ENCODE measurements around the gene EEF2.
"Not testable (repeated sequence)": the region's sequence is repeated elsewhere in the genome, so short reads cannot be mapped to it uniquely, and the experiment has no call there.

Gene EEF2

DNA sequence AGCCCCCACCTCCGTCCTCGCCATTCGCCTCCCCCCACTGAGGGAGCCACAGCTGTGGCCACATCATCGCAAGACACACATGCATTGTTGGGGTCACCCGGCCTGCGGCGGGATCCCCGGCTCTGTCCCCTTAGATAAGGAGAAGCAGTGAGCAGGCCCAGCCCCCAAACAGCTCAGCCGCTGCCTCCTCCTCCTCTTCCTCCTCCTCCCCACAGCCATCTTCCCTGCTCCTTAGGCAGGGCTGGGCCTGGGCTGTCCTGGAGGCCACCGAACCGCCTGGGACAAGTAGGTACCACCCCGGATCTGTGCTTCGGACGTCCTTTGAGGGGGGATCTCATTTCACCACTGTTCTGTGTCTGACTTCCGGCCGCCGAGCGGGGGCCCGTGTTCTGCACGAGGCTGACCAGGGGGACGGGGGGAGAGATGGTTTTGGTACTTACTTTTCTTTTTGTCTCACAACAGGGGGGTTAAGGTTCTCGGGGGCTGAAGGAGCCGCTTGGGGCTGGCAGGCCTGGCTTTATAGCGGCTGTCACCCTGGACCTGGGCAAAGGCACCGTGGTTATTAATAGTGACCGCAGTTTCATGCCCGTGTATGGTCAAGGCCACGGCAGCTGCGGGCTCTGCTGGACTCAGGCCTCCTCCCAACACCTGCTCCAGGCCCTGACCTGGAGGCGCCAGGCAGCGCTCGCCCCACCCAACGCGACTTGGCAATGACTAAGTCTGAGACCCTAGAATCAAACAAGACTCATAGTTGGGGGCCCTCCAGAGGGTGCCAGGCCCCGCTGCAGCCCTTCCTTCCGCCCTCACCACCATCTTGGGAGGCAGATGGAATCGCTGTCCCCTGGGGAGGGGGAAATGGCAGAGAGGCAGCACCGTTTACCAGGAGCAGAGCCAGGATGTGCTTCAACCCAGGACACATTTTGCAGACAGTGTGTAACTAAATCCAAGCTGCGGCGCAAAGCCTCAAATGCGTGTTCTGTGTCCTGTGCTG lies 34.1 kb downstream of the EEF2 start:
- no peak overlapping the region for H3K4me3 ChIP-seq (ENCODE audit: low read depth, low read length)
- DNase-seq (ENCODE audit: low read depth): no peak
- TF ChIP-seq, protein P1, sequence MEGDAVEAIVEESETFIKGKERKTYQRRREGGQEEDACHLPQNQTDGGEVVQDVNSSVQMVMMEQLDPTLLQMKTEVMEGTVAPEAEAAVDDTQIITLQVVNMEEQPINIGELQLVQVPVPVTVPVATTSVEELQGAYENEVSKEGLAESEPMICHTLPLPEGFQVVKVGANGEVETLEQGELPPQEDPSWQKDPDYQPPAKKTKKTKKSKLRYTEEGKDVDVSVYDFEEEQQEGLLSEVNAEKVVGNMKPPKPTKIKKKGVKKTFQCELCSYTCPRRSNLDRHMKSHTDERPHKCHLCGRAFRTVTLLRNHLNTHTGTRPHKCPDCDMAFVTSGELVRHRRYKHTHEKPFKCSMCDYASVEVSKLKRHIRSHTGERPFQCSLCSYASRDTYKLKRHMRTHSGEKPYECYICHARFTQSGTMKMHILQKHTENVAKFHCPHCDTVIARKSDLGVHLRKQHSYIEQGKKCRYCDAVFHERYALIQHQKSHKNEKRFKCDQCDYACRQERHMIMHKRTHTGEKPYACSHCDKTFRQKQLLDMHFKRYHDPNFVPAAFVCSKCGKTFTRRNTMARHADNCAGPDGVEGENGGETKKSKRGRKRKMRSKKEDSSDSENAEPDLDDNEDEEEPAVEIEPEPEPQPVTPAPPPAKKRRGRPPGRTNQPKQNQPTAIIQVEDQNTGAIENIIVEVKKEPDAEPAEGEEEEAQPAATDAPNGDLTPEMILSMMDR (IDR thresholded peaks at IDR 0.05; ENCODE audit: control insufficient read depth, extremely low read depth, insufficient read depth): no peak

DNA sequence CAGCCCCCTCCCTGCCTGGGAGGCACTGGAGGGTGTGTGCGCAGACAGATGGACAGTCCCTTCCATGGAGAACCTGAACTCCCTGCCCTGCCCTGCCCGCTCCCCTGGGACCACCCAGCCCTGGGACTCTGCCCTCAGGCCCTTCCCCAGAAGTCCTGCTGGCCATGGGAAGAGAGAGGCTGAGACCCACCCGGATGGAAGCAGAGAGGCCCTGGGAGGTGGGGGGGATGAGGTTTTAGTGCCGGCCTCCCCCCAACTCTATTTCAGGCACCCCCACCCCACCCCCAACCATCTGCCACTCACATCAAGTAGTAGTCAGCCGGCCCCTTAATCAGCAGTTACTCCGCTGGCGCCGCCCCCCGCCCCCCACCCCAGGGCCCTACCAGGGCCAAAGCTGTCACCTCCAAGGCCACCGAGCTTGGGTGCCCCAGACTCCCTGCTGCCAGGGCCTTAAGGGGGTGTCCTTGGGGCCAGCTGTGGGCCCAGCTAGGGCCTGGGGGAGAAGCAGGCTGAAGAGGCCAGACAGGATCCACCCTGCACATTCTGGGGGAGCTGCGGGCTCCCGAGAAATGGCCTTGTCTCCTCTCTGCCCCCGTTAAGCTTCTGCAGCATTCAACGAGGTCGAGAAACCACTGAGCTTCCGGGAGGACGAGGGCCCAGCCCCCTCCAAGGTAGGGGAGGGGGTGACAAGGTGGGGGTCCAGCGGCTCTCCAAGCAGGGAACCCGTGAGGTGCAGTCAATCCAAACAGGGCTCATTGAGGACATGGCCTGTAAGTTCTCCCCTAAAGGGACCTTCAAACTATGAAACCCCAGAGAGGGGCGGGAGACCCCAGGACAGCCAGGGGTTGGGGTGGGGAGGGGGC lies 35.0 kb downstream of the EEF2 start:
- TF ChIP-seq, protein P1 (IDR thresholded peaks at IDR 0.05; ENCODE audit: control insufficient read depth, extremely low read depth, insufficient read depth): no peak
- no peak for DNase-seq (ENCODE audit: low read depth)
- H3K4me3 ChIP-seq (ENCODE audit: low read depth, low read length): no peak overlapping the region

DNA sequence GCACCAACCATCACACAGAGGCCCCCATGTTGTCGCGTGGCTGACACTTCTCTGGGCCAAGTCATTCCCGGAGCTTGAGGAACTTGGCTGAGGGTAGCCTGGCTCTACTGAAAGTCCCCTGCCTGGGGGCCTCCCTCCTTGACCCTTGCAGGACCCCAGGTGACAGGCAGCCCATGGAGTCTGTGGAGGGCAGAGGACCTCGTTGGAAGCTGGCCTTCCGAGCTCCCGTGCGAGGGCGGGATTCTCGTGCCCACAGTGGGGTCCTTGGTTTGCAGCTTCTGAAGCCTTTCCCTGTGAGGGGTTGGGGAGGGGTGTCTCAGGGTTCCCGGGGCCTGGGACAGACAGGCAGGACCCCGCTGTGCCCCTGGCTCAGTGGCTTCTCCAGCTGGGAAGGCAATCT lies 36.0 kb downstream of the EEF2 start:
- no peak overlapping the region for H3K4me3 ChIP-seq (ENCODE audit: low read depth, low read length)
- no peak for DNase-seq (ENCODE audit: low read depth)
- TF ChIP-seq, protein P1 (IDR thresholded peaks at IDR 0.05; ENCODE audit: control insufficient read depth, extremely low read depth, insufficient read depth): no peak

DNA sequence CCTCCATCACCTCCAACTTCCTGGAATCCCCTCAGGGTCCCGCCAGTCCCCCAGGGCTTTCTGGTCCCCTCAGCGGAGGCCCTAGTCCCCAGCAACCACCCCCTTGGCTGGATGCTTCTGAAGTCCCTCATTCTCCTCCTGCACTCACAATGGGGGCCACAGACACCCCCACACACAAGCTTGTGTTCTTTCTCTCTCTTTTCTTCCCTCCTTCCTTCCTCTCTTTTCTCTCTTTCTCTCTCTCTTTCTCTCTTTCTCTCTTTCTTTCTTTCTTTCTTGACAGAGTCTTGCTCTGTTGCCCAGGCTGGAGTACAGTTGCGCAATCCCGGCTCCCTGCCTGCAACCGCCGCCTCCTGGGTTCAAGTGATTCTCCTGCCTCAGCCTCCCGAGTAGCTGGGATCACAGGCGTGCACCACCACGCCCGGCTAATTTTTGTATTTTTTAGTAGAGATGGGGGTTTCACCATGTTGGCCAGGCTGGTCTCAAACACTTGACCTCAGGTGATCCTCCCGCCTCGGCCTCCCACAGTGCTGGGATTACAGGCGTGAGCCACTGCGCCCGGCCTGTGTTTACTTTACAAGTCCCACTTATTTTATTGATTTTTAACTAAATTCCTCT lies 37.8 kb downstream of the EEF2 start:
- DNase-seq (ENCODE audit: low read depth); H3K4me3 ChIP-seq (ENCODE audit: low read depth, low read length): not testable (repeated sequence)

DNA sequence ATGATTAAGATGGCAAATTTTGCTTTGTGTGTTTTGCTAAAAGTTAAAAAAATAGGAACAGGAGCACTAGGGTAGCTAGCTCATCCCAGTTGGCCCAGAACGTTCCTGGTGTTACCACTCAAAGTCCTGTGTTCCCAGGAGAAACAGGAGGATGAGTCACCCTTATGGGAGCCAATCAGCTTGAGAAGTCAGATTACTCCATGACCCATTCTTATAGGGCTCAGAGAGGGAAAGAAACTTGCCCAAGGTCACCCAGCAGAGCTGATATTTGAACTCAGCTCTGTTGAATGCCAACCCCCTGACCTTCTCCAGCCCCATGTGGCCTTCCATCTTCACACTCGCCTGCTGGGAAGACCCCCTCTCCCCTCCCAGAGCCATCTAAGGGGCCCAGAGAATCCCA lies 39.4 kb downstream of the EEF2 start:
- TF ChIP-seq, protein P1 (IDR thresholded peaks at IDR 0.05; ENCODE audit: control insufficient read depth, extremely low read depth, insufficient read depth): no peak
- no peak for DNase-seq (ENCODE audit: low read depth)
- H3K4me3 ChIP-seq (ENCODE audit: low read depth, low read length): no peak overlapping the region

DNA sequence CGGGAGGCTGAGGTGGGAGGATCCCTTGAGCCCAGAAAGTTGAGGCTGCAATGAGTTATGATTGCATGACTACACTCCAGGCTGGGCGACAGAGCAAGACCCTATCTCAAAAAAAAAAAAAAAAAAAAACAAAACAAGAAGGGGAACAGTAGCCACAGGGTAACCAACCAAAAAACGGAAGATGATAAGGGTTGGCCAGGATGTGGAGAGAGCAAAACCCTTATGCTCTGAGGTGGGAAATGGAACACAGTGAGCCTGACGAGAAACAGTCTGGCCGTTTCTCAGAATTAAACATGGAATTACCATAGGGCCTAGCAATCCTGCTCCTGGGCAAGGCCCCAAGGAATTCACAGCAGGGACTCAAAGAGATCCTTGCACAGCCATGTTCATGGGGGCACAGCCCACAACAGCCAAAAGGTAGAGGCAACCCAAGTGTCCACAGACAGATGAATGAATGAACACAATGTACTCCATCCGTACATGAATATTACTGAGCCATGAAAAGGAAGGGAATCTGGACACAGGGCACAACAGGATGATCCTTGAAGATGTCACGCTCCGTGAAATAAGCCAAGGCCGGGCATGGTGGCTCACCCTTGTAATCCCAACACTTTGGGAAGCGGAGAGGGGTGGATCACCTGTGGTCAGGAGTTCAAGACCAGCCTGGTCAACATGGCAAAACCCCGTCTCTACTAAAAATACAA lies 41.1 kb downstream of the EEF2 start:
- TF ChIP-seq, protein P1 (IDR thresholded peaks at IDR 0.05; ENCODE audit: control insufficient read depth, extremely low read depth, insufficient read depth): no peak
- H3K4me3 ChIP-seq (ENCODE audit: low read depth, low read length): no peak overlapping the region
- DNase-seq (ENCODE audit: low read depth): no peak
